GM18861 (cell line): ENCODE data around the gene MATN1.

Experiments used
- ATAC-seq: cut with Tn5 transposase; IDR thresholded peaks from one replicate; pipeline ENCODE4 v1.9.1; 2021; ENCODE audit not compliant: unreplicated experiment

The MATN1 gene

DNA sequence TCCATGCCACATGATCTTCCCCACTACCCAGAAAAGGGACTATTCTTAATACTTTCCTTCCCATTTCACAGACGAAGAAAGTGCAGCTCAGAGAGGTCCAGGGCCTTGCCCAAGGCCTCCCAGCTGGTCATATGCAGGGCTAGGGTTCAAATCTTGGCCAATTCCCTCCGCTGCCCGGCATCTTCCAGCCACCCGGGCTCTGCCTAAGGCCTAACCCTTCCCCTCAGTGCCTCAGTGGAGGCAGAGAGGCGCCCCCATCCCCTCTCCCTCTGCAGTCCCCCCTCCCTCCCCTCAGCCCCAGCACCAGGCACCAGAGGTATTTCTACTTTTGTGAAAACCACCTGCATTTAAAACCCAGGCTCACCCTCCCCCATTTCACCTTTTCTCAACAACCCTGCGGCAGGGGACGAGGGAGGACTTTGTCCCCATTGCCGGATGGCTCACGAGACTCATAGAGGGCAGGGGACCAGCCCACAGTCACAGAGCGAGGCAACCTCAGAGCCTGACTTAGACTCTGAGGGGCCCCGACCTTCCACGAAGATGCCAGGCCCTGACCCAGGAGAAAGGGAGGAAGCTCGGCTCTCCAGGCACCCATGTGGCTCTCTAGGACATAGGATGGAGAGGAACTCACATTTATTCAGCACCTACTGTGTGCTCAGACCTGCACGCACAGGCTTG is 21.9 kb upstream of the MATN1 start:
- ATAC-seq = no peak

DNA sequence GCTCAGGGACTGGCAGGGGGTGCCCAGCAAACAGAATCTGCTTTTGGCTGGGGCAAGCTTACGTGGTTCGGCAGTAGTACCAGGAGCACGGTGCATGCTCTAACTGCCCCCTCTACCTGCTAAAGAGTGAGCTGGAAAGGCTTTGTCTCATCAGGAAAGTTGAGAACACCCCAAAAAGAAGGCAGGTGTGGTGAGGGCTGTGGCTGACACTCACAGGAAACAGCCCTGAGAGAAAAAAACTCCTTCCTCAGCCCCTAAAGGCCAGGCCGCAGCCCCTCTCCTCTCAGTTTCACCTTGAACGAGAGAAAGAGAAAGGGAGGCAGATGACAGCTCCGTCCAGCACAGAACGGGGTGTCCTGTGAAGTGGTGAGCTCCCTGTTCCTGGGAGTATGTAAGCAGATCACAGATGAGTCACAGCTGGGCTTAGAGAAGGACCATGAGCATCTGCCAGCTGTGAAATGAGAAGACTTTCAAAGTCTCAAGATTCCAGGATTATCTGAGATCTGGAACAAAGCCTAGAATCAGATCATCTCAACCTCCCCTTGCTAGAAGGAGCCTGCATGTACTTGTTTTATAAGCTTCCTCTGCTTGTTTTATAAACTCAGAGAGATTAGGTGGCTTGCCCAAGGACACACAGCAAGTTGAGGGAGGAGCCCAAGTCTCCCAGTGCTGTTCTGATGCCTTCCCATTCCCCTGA is 20.8 kb upstream of the MATN1 start:
- peak; percentile 26 for ATAC-seq

DNA sequence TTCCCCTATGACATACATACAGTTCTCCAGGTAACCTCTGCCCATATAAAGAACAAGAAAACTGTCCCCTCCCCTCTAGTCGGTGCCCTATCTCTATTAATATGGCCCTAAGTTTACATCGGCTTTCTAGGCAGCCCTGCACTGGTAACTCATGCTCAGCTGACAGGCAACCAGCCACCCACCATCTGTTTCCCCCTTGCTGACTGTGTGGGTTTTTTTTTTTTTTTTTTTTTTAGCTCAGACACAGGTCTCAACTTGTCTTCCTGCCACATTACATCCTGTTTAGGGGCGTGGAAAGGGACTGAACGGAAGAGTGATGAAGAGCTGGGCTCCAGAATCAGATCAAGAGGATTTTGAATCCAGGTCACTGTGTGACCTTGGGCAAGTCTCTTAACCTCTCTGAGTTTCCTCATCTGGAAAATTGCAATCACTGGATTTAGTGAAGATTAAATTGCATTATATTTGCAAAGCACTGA is 20.2 kb upstream of the MATN1 start:
- ATAC-seq = peak; percentile 23

DNA sequence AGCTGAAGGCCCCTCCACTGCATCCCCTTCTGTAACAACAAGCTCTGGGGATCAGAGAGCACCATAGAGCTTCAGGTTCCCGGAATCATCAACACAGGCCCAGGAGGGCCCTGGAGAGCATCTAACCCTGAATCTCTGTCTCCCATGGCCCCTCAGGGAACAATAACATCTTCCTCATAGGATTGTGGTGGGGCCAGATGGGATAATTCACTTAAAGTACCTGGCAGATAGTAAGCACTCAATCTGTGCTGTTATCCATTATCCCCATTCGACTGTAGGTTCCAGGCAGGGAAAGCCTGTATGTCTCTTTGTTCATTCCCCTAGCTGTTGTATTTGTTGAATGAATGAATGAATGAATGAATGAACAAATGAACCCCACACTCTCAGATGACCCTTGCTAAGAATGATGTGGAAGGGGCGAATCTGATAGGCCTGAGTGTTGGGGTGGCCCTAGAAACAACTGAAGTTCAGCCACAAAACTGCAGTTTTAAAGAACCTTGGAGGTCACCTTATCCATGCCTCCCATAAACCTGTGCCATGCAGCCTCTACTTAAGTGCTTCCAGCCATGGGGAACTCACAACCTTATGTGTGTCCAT is 19.7 kb upstream of the MATN1 start:
- ATAC-seq = no peak

DNA sequence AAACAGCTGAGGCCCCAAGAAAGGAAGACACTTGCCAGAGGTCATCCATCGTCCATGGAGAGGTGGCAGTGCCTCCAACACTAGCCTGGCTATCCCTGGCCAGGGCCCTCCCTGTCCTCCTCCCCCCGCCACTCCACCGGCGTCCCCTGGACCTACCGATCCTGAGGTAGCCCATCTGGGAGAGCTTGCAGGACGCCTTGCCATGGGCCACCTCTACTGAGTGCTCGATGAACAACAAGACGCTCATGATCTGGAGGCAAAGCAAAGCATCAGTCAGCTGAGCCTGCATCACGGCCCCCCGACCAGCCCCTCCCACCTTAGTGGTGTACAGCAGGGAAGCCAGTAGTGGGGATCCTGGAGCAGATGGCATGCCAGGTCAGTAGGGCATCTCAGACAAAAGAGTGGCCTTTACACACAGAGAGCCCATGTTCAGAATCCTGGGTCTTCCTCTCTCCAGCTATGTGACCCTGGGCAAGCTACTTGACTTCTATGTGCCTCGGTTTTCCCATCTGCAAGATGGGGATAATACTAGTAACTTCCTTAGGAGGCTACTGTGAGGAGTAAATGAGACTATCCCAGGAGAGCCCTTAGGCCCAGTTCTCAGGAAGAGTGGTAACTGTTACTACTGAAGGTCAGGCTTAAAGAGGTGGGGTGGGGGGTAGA is 19.0 kb upstream of the MATN1 start:
- no peak for ATAC-seq

DNA sequence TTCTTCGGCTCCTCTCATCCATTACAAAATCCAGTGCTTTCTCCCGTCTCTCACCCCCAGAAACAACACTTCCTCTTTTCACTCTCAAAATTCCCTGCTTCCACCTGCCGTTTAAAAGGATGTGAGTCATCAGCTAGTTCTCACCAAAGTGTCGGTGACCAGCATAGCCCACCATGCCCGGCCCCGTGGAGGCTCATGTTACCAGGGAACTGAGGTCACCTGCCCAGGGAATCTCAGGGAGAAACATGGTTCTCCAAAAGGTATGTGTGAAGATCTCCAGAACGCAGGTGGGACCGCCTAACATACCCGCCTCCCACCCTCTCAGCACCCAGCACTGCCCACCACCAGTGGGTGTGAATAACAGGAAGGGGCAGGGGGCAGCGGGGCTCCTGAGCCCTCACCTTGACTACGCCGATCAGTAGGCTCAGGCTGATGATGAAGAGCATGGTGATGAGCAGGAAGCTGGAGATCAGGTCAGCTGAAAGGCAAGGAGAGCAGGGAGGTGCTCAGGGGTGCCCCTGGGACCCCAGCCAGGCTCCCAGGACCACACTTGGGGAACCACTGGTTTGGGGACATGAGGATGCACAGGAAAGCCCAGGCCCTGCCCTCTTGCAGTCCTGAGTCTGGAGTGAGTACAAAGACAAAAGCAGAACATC is 18.0 kb upstream of the MATN1 start:
- no peak for ATAC-seq

DNA sequence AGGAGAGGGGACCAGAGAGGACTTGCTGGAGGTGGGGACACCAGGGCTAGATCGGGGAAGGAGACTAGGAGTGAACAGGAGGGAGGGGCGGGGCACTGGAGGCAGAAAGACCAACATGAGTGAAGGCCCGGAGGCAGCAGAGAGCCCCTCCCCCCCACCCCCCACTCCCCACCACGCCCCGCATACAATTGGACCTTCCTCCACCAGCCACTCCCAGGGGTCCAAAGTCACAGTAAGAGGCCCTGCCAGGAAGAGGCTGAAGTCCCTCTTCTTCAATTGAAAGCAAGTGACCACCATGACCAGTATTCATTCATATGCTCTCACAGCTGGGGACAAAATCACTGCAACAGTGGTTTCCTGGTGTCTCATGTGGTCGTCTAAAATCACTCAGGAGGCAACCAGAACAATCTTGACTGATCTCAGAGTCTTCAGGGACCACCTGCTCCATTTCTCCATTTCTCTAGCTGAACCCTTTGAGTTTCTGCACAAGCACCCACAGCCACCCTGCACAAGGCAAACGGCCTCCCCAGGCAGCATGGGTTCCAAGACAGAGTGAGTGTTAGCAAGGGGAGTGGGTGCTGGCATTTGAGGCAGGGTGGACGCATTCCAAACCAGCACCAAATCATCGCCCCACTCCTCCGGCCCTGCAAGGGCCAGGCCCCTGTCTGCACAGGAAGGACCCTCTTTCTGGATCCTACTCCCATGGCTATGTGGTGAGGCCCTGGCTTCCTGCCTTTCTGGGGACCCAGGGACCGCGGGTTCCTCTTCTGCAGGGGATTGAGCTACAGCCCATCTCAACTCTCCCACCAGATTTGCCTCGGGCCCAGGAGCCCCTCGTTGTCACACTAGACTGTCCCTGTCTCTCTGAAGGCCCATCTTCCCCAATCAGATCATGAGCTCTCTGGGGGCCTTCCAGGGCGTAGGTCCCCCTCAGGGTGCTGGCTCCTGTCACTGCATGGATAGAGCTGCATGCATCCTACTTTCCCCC is 17.2 kb upstream of the MATN1 start:
- no peak for ATAC-seq

DNA sequence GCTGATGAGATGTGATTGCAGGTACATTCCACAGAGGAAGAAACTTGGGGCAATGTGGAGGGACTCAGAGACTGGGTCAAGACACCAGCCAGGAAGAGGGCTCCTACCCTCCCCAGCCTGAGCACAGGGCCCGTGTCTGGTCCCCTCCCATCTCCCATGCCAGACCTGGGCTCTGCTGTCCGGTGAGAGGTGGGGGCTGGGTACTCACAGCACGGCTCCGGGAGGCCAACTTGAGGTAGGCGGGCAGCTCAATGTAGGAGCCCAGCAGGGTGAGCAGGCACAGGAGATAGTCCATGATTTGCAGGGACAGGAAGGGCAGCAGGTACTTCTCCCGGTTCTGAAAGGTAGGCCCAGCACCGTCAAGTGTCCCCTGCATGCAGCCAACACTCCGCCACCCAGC is 16.2 kb upstream of the MATN1 start:
- ATAC-seq = no peak

DNA sequence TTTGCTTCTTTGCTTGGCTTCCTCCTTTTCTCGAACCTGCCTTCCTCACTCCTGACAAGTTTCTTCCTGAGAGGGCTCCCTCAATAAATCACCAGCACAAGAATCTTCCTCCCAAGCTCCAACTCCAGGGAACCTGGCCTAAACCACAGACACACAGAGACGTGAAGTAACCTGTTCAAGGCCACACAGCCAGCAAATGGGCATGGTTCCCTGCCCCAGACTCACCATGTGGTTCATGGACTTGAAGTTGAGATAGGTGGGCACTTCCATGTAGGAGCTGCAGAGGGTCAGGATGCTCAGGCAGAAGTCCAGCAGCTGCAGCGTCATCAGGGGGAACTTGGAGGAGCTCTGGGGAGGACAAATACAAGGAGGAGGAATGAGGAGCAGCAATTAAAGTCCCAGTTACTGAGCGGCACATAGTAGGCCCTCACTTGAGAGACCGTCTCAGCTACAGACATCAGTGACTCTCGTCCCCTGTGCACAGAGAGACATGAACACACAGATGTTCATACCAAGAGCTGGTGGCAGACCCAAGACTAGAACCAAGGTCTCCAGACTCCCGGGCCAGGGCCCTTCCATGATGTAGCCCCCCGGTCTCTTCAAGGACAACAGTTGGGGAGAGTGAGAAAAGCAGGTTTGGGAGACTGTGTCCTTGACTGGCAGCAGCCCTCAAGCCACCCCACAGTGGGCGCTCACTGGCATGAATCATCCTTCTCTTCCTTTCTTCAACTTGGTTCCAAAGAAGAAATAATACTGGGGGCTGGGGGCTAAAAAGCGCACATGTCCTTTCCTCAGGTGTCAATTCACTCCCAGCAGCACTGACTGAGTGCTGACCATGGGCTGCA is 15.6 kb upstream of the MATN1 start:
- no peak for ATAC-seq

DNA sequence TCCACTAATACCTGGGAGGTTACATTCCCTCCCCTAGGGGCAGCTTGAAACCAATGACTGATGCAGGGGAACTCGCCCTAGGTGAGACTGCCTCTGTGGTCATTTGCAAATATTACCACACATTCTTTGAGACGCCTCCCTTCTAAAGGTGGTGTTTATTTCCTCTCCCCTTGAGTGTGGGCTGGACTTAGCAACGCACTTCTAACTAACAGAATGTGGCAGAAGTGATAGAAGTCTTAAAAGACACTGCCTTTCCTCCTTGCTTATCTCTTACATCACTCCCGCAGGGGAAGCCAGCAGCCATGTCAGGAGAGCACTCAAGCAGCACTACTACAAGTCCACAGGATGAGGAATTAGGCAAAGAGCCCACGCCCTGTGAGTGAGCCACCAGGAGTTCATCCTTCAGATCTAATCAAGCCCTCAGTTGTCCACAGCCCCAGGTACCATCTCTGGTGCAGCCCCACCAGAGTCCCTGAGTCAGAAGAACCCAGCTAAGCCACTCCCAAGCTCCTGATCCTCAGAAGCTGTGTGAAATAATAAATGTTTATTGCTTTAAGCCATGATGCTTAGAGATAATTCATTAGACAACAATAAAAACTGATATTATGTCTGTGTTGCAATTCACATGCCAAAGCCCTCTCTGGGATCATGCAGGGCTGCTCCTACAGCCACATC is 14.8 kb upstream of the MATN1 start:
- no peak for ATAC-seq

DNA sequence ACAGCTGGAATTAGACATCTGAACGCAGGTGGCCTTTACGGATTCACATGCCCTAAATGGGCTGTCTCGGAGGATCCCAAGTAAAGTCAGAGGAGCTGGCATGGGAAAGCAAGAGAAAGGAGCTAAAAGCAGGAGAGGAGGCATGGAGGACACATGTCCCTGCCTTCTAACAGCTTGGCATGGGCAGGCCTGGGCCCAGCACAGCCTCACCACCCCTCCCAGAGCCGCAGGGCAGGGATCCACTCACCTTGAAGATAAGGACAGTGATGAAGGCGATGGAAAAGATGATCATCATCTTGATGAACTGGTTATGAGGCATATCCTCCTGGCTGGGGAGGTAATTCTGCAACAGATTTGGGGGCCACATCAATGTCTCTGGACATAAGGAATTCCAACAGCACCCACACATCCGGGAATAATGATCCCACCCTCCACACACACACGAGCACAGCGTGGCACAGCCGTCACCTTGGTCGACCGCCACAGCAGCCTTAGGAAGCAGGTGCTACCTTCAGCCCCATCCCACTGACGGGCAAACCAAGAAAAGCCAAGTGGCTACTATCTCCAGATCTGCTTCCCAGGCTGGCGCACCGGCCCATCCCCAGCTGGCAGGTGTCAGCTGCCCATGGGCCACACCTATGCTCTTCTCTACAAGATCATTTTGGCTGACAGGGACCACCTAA is 14.1 kb upstream of the MATN1 start:
- ATAC-seq = no peak

DNA sequence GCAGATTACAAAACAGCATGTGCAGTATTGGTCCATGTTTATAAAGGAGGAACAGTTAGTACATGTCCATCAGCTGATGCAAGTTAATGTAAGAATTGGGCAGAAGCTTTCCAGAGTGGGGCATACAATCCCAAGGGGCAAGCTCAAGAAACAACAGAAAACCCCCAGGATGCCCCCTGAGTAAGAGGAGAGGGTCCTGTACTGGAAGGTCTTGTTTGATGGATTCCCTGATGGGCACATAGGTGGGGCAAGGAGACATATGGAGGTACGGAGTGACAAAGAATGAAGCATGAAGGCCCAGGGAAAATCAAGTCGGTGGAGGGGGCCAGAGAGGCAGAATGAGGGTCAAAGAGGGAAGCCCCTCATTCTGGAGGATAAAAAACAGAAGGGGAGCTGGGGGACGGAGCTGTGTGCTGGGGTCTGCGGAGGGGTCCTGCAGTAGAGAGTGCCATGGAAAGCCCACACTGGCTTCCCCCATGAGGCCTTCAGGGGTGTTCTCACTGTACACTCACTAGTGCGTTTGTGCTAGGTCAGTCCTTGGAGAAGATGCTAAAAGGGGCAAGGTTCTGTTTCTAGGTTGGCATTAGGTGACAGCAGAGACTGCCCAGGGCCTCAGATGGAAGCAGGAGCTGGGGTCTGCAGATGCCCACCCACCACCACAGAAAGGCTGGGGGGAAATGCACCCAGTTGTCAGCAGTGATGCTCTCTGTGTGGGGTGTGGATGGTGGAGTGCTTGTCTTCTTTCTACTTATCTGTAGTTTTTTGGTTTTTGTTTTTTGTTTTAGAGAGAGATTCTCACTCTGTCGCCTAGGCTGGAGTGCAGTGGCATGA is 12.5 kb upstream of the MATN1 start:
- no peak for ATAC-seq

DNA sequence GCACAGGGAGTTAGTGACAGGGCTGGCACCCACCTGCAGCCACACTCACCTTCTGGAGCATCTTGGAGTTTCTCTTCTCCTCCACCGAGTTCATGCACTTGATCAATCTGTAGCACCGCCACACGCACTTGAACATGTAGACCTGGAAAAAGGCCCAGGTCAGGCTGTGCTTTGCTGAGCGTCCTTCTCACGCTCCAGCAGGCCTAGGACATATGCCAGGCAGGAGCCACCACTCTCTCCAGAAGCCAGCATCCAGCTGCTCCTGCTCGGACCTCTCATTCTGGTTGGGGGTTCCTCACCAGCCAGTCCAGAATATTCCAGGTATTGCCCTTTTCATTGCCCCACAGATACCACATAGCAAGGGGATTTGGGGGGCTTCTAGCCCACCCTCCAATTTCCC is 11.7 kb upstream of the MATN1 start:
- ATAC-seq = no peak

DNA sequence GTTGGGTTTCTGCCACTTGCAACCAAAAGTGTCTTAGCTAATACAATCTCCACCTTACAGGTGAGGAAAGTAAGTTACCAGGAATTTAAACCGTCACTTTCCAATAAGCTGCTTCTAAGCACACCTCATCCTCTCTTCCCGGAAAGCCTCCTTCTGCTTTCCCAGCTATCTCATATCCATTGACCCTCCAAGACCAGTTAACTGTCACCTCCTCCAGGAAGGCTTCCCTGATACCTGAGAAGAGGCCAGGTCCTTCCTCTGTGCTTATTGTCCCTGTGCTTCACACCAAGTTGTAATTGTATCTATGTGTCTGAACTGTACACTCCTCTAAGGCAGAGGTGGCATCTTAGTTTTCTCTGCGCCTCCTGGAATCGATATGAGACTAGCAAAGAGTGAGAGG is 11.2 kb upstream of the MATN1 start:
- no peak for ATAC-seq

DNA sequence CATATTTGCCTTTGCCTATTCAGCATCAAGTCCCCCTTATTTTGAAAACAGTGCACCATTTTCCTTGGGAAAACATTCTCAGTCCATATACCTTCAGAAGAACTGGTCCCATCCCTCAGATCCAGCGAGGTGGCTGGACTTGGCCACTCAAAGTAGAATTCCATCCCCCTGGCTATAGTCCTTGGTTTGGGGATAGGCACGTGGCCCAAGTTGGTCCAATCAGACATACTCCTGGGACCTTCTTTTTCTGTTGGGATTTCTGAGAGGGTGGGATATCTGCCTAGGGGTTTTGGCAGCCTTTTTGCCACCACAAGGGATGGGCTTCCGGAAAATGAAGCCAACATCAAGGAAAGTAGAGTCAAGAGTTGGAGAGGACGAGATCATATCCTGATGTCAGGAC is 10.7 kb upstream of the MATN1 start:
- ATAC-seq = no peak

DNA sequence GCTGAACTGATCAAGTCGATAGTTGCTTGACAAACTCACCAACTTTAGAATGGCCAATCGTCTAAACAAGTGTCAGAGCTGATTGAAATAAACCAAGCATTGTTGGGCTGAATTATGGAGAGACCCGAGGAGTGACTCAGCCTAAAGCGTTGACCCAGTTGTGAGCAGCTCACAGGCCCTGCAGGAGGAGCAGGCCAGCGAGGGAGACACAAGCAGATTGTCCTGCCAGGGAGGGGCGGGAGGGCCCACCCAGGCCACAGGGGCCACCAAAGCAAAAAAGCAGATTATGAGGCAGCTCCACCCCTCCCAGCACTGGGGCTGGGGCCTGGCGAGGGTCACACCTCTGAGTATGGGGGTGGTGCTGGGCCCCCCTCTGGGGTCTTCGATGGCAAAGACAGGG is 10.1 kb upstream of the MATN1 start:
- no peak for ATAC-seq

DNA sequence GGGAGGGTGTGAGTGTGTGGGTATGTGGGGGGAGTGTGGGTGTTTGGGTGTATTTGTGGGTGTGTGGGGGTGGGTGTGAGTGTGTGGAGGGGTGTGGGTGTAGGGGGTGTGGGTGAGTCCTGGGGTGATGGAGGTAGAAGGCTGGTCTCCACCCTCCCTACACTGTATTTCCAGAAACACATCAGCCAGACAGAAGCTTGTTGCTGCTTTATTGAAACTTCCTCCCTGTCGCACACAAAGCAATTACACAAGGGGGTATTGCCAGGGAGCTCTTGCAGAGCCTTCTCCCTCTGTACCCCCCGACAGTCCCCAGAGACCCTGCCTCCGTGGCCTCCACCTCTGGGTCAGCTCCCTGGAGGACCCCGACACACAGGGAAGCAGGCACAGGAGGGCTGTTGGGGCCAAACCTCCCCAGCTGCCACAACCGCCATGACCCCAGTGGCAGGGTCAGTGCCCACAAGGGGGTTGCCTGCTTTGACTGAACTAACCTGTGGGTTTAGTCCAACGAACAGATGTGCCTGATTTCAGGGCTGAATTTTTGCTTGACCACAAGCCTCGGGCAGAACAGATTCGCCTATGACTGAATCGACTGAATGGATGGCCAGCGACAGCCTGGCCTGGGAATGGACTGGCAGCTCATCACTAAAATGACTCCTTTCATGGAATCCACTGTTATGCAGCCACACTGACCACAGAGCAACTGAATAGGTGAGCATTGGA is 9.1 kb upstream of the MATN1 start:
- peak; percentile 40 for ATAC-seq
